GM21576 (cell line): ENCODE results near the gene NARF.
"Not testable (repeated sequence)": the region's sequence is repeated elsewhere in the genome, so short reads cannot be mapped to it uniquely, and the experiment has no call there.

ENCODE experiments used
- ATAC-seq: cut with Tn5 transposase; IDR thresholded peaks from one replicate; pipeline ENCODE4 v1.9.1; 2021; ENCODE audit warnings: mild to moderate bottlenecking, moderate library complexity; ENCODE audit not compliant: unreplicated experiment

The NARF gene

DNA sequence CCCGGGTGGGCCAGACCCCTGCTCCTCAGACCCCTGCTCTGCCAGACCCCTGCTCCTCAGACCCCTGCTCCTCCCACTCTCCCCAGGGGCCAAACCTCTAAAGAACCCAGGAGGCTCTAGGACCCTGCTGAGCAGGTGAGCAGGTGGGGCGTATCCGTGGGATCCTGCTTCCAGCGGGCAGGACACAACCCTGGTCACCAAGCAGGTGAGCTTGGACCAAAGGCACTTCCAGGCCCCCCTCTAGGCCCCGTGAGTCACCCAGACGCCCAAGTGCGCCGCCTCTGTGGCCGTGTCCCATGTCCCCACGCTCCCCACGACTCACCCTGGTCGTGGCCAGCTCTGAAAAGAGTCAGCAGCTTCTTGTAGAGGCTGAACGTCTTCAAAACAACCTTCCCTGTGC, 13.0 kb upstream of the NARF start:
- ATAC-seq = no peak

GRCh38 chr17:82446124-82446523, 12.4 kb upstream of the NARF start:
- no peak for ATAC-seq

GRCh38 chr17:82446649-82447048, 11.9 kb upstream of the NARF start:
- no peak for ATAC-seq

DNA sequence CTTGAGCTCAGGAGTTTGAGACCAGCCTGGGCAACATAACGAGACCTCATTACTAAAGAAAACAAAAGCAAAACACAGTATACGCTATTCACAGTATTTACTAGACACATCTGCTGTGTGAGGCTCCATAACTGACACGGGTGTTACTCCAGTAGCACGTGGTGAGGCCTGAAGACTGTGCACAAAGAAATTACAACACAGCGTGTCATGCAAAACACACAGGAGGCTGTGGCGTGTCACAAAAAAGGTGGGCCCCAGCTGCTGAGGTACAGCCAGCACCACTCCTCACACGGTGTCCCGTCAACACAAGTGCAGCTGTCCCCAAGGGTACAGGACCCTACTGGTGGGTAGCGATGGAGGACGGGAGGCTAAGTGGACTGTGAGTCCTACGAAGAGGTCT, 10.7 kb upstream of the NARF start:
- no peak for ATAC-seq

DNA sequence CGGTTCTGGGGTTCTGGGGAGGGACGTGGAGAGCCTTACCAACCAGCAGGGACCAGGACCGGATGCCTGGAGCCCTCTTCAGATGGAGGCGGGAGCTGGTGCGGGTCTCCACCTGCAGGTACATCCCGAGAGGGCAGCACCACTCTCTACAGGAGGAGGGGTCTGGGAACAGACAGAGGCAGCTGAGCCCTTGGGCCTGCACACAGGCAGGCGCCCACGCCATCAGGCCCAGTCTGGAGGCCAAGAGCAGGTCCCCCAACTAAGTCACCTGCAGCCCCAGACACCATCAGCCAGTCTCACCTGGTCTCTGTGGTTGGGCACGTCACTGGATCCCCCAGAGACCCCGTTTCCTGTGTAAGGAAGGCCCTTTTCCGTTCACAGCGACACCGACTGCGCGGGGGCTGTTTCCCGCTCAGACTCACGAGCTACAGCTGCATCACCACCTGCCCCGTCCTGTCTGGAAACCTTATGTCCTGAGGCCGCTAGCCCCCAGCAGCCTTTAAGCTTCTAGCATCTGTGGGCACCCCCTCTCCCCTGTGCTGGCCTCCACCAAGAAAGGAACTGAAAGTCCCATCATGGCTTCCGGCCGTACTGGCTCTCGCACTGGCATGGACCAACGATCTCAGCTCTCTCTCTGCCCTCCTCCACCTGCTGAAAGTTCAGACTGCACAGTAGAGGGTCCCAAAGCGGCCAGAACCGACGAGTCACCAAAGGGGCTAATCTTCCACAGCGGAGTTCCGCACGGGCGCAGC, 9.2 kb upstream of the NARF start:
- peak; percentile 48 for ATAC-seq

DNA sequence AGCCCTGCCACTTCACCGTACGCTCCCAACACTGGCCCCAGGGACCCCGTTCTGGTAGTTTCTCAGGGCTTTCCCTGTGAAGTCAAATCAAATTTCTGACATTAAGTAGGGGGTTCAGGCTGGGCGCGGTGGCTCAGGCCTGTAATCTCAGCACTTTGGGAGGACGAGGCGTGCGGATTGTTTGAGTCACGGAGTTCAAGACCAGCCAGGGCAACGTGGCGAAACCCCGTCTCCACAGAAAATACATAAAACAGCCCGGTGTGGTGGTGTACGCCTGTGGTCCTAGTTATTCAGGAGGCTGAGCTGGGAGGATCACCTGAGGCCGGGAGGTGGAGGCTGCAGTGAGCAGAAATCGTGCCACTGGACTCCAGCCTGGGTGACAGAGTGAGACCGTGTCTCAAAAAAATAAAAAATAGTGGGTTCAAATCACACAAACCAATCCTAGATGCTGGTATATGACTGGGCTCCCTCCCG, 8.6 kb upstream of the NARF start:
- ATAC-seq = peak; percentile 5

DNA sequence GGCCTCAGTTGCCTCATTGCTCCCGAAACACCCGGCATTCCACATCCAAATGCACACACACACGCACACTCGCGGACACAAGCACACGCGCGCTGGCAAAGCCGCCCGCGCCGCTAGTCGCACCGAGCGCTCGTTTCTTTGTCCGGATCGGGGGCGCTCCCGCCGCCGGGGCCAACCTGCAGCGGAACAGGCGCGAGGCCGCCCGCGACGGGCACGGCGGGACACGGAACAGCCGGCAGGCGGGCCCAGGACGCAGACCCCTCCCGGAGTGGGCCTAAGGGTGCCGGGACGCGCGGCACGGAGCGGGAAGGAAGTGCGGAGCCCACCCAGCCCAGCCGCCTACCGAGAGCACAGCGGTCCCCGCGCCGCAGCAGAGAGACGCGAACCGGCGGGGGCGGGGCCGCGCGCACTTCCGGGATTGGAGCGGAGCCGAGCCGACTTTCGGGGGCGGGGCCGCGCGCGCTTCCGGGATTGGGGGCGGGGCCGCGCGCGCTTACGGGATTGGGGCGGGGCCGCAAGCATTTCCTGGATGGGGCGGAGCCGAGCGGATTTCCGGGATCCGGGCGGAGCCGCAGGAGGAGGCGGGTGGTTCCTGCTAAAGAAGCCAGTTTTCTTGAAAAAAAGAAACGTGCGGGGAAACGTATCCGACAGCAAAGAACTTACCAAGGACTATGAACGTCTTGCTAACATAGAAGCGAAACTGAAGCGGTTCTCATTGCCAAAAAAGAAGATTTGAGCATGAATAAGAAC, 8.0 kb upstream of the NARF start, which contains the start of gene CYBC1:
Gene CYBC1, minus strand, starts transcription at position 396 of the 750 bp plus-strand sequence. CDS start 1,498 bp downstream, outside the sequence.
- ATAC-seq = peak; percentile 60

- ATAC-seq = no peak
Observed at GRCh38 chr17:82452162-82452561, 6.4 kb upstream of the NARF start.

GRCh38 chr17:82453151-82453550, 5.4 kb upstream of the NARF start:
- not testable (repeated sequence) for ATAC-seq

- ATAC-seq = not testable (repeated sequence)
Observed at GRCh38 chr17:82453706-82454105, 4.8 kb upstream of the NARF start.

DNA sequence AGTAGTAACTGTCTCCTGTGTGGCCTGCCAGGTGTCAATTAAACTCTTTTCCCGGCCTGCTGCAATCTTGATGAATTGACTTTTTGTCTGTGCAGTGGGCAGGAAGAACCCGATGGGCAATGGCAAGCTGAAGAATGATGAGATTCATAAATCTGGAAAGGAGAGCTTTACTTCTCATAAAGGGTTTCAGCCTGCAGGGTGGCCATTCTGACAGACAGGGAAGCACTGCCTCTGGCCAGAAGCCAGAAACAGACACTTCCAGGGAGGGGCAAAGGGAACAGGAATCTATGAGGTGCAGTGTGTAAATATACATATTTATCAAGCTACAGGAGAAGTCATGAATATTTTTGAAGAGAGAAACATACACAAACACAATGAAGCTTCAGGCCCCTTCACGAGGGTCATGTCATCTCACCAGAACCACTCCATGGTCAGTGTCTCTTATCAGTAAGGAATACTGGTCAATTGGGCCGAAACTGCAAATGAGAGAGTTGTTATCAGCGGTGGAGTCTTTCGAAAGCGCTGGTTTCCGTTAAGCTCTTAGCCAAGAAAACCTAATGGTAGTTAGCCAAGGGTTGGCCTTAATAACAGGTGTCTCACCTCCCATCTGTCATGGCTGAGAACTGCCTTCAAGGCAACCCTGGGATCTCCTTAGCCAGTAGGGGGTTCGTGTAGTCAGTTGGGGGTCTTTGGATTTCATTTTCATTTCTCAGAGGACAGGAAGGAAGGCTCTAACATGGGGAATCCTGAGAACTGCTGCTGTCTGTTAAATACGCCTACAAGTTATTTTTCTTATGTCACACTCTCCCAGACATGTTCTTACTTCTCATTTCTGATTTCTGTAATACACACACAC, 1.2 kb upstream of the NARF start:
- no peak for ATAC-seq

DNA sequence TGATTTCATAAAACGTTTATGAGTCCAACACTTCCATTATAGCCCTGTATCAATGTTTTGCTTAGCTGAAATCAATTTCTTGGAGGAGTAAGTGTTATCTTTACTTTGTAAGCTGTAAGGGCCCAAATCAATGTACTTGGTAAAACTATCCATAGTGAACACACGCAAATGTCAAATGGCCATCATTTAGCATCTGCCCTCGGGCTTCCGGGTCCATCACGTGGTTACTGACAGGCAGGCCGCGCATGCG, 687 bp upstream of the NARF start:
- ATAC-seq = no peak

- no peak for ATAC-seq
Observed at GRCh38 chr17:82458885-82459424, 414 bp downstream of the NARF start.

- not testable (repeated sequence) for ATAC-seq
Observed at GRCh38 chr17:82459936-82460335, 1.4 kb downstream of the NARF start.

- no peak for ATAC-seq
Observed at GRCh38 chr17:82461827-82462524, 3.4 kb downstream of the NARF start.

GRCh38 chr17:82463391-82463790, 4.8 kb downstream of the NARF start:
- no peak for ATAC-seq

DNA sequence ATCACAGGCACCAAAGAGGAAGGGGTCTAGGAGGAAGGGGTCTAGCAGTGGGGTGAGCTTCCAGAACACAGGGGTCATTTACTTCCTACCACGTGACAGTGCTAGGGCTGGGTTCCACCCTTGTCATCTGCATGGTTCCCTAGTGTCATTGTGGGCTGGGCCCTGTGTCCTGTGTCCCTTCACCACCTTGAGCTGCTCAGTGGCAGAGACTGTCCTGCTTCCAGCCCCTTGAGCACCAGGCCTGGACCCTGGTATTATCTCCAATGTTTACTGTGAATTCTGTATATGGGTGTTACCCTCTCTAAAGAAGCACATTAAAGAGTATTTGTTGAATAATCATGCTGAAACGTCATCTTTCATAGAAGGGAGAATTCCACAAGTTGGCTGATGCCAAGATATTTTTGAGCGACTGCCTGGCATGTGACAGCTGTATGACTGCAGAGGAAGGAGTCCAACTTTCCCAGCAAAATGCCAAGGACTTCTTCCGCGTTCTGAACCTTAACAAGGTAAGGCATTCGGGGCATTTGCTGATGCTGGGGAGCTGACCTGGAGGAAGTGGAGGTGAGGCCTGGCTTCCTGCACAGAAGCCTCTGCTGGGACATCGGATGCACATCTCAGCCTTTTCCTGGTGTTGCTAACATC, 5.5 kb downstream of the NARF start:
- ATAC-seq = no peak

- ATAC-seq = no peak
Observed at GRCh38 chr17:82464567-82464929, 6.0 kb downstream of the NARF start.

- no peak for ATAC-seq
Observed at GRCh38 chr17:82465023-82465603, 6.6 kb downstream of the NARF start.

DNA sequence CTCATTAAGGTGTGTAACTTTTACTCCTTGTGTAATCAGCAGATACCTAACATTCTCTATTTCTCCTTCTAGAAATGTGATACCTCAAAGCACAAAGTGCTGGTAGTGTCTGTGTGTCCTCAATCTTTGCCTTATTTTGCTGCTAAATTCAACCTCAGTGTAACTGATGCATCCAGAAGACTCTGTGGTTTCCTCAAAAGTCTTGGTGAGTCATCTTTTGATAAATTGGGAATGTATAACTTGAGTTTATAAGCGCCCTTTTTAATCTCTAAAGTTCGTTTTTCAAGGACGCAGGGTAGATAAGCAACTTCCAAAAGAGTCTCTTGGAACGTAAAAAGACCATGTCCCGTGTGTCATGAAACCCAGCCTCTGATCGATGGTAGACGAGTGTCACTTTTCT, 10.2 kb downstream of the NARF start:
- no peak for ATAC-seq
